GM12801 (cell line): ENCODE results near the gene PHF11.

ENCODE experiments used
- TF ChIP-seq, protein P1 (sequence below): IDR thresholded peaks from one replicate; pipeline ENCODE4 v1.5.1; 2011; ENCODE audit warnings: control low read depth; ENCODE audit not compliant: insufficient read length; ENCODE audit errors: extremely low read depth

PHF11 gene

DNA sequence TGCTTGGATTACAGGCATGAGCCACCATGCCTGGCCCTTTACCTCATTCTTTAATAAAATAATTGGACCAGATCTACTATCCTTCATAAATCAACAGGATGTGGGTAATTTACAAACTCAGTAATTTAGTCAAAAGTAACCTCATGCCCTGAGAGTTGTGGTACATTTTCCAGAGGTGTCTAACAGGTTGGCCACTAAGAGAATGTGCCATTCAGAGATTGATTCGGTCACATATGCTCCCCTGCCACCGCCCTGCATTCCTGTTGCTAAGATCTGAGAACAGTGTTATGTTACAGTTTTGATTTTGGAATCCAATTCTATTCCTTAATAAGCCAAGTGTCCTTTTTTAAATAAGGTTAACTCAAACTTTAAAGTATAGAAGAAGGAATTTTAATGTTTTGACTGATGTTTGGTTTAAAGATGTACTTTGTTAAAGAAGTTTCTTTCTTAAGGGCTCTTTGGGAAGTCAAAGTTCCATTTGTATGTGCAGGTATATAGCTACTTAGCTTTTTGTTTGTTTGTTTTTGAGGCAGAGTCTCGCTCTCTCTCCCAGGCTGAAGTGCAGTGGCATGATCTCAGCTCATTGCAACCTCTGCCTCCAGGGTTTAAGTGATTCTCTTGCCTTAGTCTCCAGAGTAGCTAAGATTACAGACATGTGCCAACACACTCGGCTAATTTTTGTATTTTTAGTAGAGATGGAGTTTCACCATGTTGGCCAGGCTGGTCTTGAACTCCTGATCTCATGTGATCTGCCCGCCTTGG is 29.2 kb downstream of the PHF11 start:
- TF ChIP-seq, protein P1, sequence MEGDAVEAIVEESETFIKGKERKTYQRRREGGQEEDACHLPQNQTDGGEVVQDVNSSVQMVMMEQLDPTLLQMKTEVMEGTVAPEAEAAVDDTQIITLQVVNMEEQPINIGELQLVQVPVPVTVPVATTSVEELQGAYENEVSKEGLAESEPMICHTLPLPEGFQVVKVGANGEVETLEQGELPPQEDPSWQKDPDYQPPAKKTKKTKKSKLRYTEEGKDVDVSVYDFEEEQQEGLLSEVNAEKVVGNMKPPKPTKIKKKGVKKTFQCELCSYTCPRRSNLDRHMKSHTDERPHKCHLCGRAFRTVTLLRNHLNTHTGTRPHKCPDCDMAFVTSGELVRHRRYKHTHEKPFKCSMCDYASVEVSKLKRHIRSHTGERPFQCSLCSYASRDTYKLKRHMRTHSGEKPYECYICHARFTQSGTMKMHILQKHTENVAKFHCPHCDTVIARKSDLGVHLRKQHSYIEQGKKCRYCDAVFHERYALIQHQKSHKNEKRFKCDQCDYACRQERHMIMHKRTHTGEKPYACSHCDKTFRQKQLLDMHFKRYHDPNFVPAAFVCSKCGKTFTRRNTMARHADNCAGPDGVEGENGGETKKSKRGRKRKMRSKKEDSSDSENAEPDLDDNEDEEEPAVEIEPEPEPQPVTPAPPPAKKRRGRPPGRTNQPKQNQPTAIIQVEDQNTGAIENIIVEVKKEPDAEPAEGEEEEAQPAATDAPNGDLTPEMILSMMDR = no peak

DNA sequence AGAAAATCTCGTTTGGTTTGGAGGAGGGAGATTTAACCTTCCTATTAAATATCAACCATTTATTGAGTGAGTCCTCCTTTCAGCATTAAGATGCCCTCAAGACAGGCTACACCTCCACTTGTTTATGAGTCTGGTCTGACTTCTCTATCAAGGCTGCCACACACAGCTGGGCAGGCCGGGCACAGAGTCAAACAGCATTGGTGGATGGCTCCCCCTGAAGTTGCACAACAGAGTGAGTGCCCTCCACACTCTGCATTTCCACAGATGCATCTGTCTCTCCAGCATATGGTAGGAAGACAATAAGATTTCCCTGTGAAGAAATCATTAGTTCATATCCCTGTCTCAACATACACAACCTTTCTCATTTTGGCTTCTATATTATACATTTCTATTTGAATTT is 31.4 kb downstream of the PHF11 start:
- TF ChIP-seq, protein P1 = no peak

DNA sequence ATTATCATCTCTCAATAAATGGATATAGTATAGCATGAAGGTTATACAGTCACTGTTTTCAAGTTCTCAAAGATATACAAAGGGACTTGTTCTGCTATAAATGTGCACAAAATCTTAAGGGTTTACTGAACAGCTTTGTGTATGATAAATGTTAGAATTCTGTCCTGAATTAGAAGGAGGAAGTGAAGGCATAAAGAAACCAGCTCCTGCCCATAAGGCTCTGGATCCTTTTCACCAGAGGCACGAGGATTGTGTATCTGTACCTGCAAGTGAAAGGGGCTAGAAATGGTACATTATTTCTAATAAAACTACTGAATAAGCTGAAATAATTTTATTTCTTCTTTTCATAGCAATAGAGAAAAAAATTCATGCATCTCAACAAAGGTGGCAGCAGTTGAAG is 32.4 kb downstream of the PHF11 start:
- TF ChIP-seq, protein P1 = no peak

DNA sequence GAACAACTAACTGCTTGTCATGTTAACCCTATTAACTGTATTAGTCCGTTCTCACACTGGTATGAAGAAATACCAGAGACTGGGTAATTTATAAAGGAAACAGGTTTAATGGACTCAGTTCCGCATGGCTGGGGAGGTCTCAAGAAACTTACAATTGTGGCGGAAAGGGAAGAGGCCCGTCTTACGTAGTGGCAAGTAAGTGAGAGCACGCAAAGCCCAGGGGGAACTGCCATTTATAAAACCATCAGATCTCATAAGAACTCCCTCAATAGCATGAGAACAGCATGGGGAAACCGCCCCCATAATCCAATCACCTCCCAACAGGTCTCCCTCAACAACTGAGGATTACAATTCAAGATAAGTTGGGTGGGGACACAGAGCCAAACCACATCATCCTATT is 34.7 kb downstream of the PHF11 start:
- TF ChIP-seq, protein P1 = no peak

DNA sequence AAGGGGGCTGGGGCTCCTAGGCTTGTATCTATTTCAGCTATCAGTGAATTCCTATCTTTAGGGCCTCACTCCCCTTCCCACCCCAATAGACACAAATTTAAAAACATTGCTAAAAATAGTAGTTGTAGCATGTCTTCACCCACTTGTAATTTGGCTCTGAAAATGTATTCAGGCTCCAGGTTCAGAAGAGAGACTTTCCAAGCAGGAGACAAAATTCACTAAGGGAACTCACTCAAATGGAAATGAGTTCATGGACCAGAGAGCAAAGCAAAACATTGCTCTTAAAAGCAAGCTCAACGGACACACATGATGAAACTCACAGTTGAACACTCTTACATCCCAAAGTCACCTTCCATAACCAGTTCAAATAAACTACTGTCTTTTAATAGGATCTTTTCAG is 36.8 kb downstream of the PHF11 start:
- TF ChIP-seq, protein P1 = no peak

DNA sequence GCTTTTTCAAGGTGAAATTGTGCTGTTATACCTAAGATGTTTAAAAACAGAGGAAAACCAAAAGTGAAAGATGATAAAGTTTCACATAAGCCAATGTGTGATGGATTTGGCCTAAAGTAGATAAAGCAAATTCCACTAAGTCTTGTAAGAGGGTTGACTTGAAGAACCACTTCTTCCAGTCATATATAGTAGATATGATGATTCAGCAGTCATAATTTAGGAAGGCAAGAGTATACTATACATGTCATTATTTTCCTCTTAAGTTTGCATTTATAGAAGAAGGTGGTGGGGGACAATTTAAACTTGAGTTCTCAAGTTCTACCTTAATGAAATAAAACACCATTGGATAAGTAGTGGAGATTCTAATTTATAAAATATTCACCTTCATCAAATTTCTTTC is 37.3 kb downstream of the PHF11 start:
- TF ChIP-seq, protein P1 = no peak

DNA sequence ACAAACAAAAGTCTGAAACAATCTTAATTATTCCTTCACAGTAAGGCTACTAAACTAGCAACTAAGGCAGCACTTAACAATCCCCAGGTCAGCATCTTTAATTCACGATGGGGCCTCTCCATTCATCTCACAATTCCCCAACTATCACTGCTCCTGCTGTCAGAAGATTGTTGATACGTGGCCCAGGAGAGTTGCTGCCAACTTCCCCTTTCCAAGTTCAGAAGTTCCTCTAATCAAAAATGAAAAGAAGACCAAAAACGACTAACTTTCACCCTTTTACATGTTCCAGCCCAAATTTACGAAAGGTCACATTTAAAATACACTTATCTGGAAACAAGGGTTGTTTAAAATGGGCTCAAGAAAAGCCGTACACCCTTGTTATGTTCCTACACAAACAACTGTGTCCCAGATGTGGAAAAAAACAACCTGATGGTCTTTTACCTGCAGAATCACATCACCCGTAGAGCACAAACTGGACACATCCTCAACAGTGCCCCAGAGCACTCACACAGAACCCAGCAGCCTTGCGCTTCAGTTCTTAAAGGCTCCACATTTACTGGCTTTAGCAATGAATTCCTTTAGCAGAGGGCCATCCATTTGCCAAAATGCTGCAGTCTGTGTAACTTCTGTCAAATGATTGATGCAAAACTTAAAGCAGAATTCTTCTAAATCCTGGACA is 38.0 kb downstream of the PHF11 start:
- TF ChIP-seq, protein P1 = no peak
